Measurements from ENCODE around the gene ABCC9.
"Not testable (repeated sequence)": the region's sequence is repeated elsewhere in the genome, so short reads cannot be mapped to it uniquely, and the experiment has no call there.

The ABCC9 gene

DNA sequence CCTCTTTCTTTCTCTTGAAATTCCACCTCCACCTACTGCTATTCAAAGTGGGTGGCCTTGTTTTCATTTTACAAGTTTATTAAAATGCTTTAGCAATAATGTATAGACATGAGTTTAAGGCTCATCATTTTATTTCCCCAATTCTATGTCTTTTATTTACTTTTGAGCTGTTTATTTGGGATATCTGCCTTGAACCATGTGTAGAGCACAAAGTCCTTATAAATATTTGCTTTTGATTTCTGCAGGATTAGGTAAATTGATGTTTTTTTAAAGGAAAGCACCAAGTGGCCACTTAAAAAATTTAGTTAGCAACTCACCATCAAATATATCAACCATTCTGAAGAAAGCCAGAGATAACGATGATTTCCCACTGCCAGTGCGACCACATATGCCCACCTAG, 126.9 kb downstream of the ABCC9 start:
- no peak for DNase-seq

DNA sequence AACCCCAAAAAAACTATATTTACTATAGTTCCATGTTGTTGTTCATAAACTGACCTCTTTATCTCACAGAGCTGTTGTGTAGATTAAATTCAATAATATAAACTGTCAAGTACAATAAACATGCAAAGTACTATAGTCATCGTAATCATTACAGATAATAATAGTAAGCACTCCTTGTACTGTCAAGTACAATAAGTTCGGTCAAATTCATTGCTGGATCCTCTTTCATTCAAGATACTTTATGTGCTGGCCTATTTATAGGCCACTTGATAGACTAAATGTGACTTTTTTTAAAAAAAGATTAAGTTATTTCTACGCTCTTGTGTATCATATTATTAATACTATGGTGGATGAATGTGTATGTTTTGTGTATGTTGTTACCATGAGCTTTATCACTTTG, 127.5 kb downstream of the ABCC9 start:
- no peak for DNase-seq

DNA sequence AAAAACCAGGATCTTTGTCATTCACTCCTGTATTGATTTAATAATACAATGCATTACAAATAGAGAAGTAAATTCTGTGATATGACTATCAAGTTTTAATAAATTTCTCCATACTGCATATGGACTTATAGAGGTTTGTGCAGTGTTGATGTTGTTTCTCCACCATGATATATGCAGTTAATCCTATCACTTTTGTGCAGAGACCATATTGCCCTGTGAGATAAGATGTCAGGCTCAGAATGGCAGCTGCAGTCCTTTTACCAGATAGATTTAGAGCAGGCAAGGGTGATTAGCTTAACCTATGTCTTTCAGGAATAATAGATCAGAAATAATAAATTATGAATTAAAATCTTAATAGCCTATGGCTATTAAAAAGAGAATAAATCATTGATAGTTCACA, 128.1 kb downstream of the ABCC9 start:
- no peak for DNase-seq

DNA sequence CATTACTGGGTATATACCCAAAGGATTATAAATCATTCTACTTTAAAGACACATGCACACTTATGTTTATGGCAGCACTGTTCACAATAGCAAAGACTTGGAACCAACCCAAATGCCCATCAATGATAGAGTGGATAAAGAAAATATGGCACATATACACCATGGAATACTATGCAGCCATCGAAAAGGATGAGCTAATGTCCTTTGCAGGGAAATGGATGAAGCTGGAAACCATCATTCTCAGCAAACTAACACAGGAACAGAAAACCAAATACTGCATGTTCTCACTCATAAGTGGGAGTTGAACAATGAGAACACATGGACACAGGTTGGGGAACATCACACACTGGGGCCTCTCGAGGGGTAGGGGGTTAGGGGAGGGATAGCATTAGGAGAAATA, 128.9 kb downstream of the ABCC9 start:
- not testable (repeated sequence) for DNase-seq

DNA sequence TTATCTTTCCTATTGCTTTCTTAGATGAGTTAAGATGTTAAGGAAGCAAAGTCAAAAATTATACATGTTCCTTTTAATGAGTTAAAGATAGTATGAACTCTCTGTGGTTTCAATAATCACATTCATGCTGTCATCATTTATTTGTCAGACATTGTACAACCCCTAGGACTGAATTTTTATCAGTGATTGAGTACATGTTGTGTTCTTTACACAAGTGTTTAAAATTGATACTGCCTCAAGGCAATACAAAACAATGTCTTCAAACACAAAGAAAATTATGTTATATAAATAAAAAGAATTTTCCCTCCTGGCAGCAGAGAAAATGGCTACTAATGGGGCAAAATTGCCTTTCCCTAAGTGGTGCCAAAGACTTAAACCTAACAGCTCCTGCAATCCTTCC, 132.1 kb downstream of the ABCC9 start:
- DNase-seq, result no peak

DNA sequence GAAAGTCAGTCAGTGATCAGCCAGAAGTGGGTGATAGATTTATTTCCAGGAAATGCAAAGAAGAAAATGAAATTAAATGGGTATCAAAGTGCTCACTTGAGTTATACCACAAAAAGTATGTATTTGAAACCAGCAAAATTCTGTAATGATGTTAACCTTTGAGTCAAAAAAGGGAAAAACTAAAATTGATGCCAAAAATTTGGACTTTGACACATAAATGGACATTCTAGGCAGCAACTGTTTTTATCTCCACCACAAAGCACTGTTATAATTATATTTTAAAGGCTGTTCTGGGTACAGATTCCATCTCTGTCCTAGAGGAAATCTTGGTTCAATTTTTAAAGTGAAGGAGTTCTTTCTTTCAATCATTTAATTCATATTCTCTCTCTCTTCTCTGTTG, 135.0 kb downstream of the ABCC9 start:
- no peak for DNase-seq

DNA sequence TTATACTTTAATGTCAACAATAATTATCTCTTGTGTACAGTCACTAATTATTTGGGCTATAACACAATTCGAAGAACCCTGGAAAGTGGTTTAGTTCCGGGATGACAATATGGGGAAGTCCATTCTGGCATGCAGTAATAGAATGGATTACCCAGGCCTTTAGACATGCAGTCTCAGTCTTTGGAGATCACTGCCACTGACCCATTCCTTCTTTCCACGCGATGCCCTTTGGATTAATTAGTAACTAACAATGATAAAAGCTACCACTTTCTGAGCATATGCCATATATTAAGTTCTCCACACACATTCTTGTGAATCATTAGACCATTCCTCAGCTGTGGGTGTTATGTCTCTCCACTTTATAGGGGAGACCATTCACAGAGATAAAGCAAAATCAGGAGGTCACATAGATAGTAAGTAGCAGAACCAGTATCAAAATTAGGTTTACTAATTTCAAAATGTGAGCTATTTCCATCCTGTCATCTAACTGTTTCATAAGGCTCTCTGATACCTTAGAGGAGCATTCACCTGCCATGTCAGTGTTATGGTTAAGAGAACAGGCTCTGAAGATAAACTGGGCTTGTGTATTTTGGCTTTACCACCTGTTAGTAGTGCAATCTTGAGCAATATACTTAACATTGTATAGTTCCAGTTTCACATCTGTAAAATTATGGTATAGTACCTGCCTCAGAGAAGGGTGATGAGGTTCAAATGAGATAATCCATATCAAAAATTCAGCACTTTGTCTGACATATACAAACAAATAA, 139.5 kb downstream of the ABCC9 start:
- DNase-seq, result no peak

DNA sequence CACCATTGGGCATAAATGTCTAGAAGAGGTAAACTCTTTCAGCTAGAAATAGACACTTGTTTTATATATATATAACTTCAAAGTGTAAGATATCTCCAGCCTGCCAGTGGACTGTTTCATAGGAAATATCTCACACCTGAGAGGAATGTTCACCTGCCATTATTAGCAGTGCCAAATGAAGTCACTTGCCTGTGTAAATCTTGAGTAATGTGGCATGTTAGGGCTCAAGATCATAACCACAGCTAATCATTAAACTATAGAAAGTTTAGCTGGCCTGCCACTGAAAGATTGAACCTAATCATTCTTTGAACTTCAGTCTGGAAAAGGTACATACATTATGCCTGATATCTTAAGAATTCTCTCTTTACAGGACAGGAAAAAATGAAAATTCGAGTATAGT, 141.2 kb downstream of the ABCC9 start:
- no peak for DNase-seq

DNA sequence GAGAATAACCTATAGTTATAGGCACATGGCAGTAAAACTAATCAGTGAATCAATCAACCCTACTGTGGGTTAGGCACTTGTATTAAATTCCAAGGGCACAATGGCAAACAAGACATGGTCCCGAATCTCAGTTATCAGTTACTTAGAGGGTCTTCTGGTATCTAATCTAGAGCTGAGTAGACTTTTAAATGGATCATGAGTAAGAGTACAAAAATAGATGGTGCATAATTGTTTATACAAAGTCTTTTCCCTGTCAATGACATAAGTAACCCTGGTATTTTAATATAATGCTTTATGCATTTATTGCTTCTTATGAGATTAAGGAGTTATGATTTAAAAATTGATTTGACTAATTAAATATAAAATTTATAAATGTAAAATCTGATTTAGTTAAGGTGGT, 143.7 kb downstream of the ABCC9 start:
- no peak for DNase-seq

DNA sequence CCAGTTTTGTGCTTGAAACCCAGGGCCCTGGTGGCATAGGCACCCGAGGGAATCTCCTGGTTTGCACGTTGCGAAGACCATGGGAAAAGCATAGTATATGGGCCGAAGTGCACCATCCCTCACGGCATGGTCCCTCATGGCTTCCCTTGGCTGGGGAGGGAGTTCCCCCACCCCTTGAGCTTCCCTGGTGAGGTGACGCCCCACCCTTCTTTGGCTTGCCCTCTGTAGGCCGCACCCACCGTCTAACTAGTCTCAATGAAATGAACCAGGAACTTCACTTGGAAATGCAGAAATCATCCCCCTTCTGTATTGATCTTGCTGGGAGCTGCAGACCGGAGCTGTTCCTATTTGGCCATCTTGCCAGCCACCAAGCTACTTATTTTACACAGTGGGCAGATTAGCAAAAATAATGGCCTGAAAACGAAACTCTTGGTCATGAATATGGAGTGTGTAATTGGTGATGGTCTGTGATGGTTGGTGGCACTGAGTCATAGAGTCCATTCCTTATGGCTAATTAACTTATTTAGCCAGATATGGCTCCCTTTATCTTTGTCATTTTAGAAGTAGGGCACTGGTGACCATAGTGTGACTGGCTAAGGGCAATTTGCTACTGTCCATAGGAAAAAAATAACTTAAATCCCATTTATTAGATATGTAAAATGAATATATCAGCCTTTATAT, 145.4 kb downstream of the ABCC9 start:
- DNase-seq, result no peak

DNA sequence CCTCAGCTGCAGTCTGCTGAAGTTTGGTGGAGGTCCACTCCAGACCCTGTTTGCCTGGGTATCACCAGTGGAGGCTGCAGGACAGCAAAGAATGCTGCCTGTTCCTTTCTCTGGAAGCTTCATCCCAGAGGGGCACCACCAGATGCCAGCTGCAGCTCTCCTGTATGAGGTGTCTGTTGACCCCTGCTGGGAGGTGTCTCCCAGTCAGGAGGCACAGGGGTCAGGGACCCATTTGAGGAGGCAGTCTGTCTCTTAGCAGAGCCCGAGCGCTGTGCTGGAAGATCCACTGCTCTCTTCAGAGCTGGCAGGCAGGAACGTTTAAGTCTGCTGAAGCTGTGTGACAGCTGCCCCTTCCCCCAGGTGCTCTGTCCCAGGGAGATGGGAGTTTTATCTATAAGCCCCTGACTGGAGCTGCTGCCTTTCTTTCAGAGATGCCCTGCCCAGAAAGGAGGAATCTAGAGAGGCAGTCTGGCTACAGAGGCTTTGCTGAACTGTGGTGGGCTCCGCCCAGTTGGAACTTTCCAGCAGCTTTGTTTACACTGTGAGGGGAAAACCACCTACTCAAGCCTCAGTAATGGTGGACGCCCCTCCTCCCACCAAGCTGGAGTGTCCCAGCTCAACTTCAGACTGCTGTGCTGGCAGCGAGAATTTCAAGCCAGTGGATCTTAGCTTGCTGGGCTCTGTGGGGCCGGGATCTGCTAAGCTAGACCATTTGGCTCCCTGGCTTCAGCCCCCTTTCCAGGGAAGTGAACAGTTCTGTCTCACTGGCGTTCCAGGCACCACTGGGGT, 146.2 kb downstream of the ABCC9 start:
- not testable (repeated sequence) for DNase-seq

DNA sequence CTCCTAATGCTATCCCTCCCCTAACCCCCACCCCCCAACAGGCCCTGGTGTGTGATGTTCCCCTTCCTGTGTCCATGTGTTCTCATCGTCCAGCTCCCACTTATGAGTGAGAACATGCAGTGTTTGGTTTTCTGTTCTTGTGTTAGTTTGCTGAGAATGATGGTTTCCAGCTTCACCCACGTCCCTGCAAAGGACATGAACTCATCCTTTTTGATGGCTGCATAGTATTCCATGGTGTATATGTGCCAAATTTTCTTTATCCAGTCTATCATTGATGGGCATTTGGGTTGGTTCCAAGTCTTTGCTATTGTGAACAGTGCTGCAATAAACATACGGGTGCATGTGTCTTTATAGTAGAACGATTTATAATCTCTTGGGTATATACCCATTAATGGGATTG, 151.5 kb downstream of the ABCC9 start:
- DNase-seq, result not testable (repeated sequence)

DNA sequence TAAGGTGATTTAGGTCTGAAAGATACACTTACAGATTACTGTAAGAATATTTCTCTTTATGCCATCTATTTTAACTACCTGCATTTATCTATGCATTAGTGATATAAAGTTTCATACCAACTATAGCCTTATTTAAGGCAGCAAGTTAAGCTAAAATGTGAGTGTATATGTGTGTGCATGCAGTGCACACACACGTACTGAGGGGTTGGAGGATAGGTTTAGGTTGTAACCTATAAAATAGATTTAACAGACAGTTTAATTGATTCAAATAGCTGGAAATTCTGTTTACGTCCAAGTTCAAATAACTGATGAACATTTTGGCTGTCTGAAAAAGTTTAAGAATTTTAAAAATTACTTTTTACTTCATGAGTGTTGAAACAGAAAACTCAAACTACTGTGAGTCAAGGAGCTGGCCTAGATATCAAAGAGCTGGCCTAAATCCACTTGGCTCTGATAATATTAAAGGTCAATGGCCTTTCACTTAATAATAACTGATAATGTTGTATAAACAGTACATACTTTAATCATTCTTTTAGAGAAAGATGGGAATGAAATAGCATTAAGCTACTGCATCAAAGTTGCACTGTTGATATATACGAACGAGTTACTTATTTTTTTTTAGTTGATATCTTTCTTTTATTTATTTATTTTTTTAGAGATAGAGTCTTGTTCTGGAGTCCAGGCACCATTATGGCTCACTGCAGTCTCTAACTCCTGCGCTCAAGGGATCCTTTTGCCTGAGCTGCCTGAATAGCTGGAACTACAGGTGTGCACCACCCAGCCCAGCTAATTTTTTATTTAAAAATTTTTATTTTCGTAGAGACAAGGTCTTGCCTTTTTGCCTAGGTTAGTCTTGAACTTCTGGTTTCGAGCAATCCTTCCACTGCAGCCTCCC, 152.9 kb downstream of the ABCC9 start:
- DNase-seq, result no peak

DNA sequence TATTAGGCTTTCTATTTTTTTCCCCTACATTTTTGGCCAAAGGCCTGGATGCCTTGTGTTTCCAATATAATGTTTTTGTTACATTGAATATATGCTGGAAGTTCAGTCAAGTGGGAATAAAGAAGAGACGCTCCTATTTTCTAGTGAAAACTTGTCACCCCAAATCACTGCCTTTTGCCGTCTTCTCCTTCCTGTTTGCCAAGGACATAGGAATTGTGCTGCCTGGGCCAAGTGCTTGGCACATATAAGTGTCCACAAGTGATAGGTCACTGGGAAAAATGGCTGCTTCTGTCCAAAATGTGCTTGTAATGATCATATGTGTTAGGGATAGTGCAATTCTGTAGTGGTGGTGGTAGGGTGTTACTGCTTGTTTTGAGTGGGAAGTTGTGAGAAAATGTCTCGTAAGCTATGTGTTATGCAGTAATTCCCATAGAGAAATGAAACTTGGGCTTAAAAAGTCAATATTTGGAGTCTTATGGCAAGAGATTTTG, 155.1 kb downstream of the ABCC9 start:
- no peak for DNase-seq

DNA sequence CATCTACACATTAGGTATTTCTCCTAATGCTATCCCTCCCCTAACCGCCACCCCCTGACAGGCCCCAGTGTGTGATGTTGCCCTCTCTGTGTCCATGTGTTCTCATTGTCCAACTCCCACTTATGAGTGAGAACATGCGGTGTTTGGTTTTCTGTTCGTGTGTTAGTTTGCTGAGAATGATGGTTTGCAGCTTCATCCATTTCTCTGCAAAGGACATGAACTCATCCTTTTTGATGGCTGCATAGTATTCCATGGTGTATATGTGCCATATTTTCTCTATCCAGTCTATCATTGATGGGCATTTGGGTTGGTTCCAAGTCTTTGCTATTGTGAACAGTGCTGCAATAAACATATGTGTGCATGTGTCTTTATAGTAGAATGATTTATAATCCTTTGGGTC, 158.5 kb downstream of the ABCC9 start:
- not testable (repeated sequence) for DNase-seq

DNA sequence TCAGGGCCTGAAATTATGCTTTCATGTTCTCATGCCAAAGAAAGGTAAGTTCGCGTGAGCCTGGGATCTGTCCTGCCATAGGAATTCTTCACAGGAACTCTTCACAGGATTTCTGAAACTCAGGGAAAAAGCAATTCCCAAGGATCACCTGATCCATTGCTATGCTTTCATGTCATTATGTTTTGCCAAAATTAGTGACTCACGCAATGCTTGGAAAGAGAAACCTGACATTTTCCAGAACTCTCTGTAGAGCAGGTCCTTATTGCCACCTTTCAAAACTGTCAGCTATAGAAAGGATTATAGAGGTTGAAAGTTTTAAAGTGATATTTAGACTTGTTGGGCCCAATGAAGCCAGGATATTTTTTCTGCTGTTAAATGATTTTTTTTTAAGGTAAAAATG, 160.4 kb downstream of the ABCC9 start:
- DNase-seq, result no peak

DNA sequence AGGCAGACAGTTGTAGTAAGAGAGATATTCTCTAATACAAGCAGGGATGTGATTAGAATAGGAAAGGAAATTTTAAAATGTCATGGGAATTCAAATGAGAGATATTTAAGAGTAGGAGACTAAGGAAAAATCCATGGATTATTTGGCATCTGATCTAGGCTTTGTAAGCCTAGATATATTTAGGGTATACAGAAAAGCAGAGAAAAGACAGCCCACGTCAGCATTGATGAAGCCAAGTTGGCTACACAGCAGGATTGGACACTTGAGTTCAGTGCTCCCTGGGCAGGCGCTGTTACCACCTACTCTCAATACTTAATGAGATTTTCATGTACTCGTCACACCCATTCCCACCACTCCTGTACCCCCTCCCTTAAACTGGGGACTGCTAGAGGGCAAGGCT, 165.1 kb downstream of the ABCC9 start:
- DNase-seq, result no peak

DNA sequence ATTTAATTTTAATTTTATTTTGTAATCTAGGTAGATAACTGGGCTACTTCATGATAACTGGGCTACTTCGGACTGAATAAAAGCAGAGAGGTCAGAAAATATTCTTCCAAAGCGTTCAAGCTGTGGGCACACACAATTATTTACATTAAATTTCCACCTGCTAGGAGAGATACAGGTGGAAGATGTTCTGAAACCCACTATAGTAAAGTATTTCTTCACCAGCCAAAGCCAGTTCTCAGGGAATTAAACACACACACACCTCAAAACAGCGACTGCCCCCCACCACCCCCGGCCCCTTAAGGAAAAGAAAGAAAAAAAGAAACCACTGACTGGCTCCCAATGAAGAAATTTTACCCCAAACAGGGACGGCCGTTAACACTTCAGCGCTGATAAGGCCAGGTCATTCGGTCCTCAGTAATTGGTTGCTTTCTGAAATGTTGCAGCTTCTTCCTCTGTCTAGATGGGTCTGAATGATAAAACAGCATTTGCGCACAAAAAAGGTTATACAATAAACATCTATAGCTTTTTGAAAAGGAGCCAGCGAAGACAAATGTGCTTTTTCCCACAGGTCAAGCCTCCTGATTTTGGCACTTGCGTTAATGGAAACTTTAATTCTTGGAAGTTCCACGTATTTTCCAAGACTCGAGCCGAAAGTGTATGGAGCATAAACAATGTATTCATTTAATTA, 165.9 kb downstream of the ABCC9 start:
- no peak for DNase-seq

DNA sequence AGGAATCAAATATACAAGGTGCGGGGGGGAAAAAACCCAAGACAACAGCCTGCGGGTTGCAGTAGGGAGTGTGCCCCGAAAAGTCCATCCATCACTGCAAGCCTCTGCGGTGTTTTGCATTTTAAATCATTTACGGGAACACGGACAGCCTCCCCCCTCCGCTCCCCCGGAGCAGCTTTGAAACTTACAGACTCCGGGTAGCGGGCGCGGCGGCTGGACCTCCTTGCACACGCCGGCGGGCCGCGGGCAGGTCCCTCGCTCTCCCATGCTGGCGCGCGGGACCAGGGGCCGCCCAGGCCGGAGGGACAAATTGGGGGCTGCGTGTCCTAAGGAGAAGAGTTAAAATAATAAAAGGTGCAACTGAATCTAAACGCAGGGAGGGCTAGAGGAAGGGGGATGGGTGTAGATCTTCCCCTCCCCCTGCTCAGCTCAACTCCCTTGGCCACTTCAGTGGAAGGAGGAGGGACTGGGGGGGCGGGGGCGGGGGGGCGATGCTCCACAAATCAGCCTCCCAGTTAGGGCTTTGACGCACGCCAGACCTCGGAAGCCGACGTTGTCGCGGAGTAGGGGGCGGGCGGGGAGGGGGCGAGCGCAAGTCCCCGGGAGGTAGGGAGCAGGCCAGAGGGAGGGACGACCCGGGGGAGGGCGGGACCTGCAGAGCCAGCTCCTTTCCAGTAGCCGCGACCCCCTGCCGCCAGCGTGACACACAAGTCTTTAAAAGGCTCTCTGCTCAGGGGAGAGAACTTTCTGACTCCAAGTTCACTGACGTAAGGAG, 166.7 kb downstream of the ABCC9 start, which contains the start of gene KCNJ8:
TSS of gene KCNJ8 (minus strand) at position 349 of the 775 bp plus-strand sequence. CDS start 1,090 bp downstream, outside the sequence.
- DNase-seq, result no peak

DNA sequence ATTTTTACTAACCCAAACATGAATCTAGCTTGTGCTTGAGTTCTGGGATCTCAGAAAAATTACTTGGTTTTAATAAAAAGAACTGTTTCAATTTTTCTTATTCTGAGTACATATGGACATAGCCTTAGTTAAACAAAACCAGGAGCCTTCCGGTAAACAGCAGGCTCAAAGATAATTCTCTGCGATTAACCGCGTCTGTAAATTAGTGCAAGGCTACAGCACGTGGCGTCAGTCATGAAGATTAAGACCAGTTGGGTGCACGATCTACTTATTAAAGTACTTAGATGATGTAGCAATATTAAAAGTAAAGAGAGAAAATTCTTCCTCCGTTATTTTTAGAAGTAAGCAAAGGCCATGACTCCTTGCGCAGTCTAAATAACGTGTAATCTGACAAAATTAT, 167.4 kb downstream of the ABCC9 start:
- no peak for DNase-seq

DNA sequence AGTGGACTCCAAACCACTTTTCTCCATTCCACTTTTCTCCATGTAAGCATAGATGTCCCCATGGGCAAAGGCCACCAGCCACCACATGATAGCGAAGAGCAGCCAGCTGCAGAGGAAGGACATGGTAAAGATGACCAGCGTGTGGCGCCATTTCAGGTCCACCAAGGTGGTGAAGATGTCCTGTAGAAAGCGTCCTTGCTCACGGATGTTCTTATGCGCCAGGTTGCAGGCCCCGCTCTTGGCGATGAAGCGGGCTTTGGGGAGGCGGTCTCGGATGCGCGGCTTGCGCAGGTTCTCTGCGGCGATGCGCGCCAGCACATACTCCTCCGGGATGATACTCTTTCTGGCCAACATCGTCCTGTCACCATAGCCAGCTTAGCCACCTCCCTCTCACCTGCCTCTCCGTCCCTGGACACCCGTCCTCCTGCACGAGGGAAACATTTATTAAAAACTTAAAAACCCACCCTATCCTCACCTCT, 167.9 kb downstream of the ABCC9 start:
- DNase-seq, result no peak
